Measurements from ENCODE around the gene SET. TPM values are rescaled to one million over a fixed set of nuclear protein-coding genes. Genes with fewer than 3 reads are reported as not detected.

Gene SET
- total RNA-seq, 1 donor from 2014 or later = 831 TPM

- DNase-seq = peak; percentile 51
- Mint-ChIP-seq H3K36me3 (ENCODE audit: low read depth) (peaks cover 19% of the 10 kb centered on the region), H3K27ac (peak overlapping the region; percentile 45), H3K4me1 (no peaks in the 10 kb centered on the region), H3K4me3 (no peak overlapping the region), H3K9me3 (no peaks in the 10 kb centered on the region), H3K27me3 (no peaks in the 10 kb centered on the region)
- intact Hi-C loops (cut with micrococcal nuclease) = no loop called here
Observed at GRCh38 chr9:128735373-128735772, 46.4 kb downstream of the SET start.

GRCh38 chr9:128742401-128742800, 53.4 kb downstream of the SET start:
- no peak overlapping the region for H3K27ac Mint-ChIP-seq
- intact Hi-C loops (cut with micrococcal nuclease) = no loop called here
- no peaks in the 10 kb centered on the region for H3K4me1 Mint-ChIP-seq
- H3K27me3 Mint-ChIP-seq = no peaks in the 10 kb centered on the region
- H3K4me3 Mint-ChIP-seq = no peak overlapping the region
- peaks cover 8% of the 10 kb centered on the region for H3K36me3 Mint-ChIP-seq (ENCODE audit: low read depth)
- DNase-seq = no peak
- H3K9me3 Mint-ChIP-seq = no peaks in the 10 kb centered on the region

GRCh38 chr9:128743421-128743820, 54.4 kb downstream of the SET start:
- Mint-ChIP-seq H3K9me3 (no peaks in the 10 kb centered on the region), H3K4me1 (no peaks in the 10 kb centered on the region), H3K36me3 (ENCODE audit: low read depth) (peaks cover 7% of the 10 kb centered on the region), H3K27me3 (no peaks in the 10 kb centered on the region), H3K27ac (no peak overlapping the region), H3K4me3 (no peak overlapping the region)
- intact Hi-C loops (cut with micrococcal nuclease) = no loop called here
- no peak for DNase-seq

Other genes with a start within 250 kb of the SET start
- gene ODF2, start 233.2 kb upstream of the SET start, total RNA-seq = 60.8 and 64.8 TPM in 2 replicates
- gene GLE1, start 184.5 kb upstream of the SET start, total RNA-seq = 53.3 and 54.1 TPM in 2 replicates
- 240 and 249 TPM in 2 replicates for gene SPTAN1, start 136.6 kb upstream of the SET start, total RNA-seq
- 47.4 and 47.7 TPM in 2 replicates for gene DYNC2I2, start 32.4 kb upstream of the SET start, total RNA-seq
- 22.9 and 24.3 TPM in 2 replicates for gene PKN3, start 13.3 kb downstream of the SET start, total RNA-seq
- 46.9 and 48.4 TPM in 2 replicates for gene ZDHHC12, start 34.9 kb downstream of the SET start, total RNA-seq
- 12.3 and 14.4 TPM in 2 replicates for gene ZER1, start 82.7 kb downstream of the SET start, total RNA-seq
- gene TBC1D13, start 98.0 kb downstream of the SET start, total RNA-seq = 19.2 and 19.9 TPM in 2 replicates
- 22.9 and 23.3 TPM in 2 replicates for gene ENDOG, start 129.3 kb downstream of the SET start, total RNA-seq
- gene SPOUT1, start 140.6 kb downstream of the SET start, total RNA-seq = 149 and 154 TPM in 2 replicates
- gene KYAT1, start 192.7 kb downstream of the SET start, total RNA-seq = 11.7 and 14.4 TPM in 2 replicates
- 27.7 and 28.4 TPM in 2 replicates for gene LRRC8A, start 192.9 kb downstream of the SET start, total RNA-seq
- gene PHYHD1, start 231.8 kb downstream of the SET start, total RNA-seq = 0.45 and 0.47 TPM in 2 replicates

Data from activated CD4-positive, alpha-beta T cell treated with anti-CD3 and anti-CD28 coated beads, Interleukin-2, amount 10 ng/mL, durations not matched to agents 24 days and 14 days (primary cell).